ENCODE measurements around the gene ADAMTS10. TPM values are rescaled to one million over a fixed set of nuclear protein-coding genes. Genes with fewer than 3 reads are reported as not detected.
"Not testable (repeated sequence)": the region's sequence is repeated elsewhere in the genome, so short reads cannot be mapped to it uniquely, and the experiment has no call there.

Gene ADAMTS10
- total RNA-seq, 1 donor from 2014 or later: 5.0 TPM

DNA sequence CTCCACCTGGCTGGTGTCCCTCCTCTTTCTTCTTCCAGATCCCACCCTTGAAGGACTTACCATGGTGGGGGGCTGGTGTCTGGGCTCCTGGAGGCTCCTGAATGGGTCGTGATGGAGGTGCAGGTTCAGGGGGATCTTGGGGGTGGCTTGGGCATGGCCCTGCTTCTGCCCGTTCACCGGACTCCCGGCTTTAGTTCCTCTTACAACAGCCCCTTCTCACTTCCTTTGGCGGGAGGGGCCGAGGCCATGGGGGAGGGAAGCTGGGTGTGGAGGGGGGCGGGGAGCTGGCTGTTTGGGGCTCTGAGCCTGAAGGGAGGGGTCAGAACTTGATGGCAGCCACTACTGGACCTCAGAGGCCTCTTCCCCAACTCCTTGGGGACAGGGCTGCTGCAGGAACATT is 33.3 kb downstream of the ADAMTS10 start, which contains the start of gene MYO1F:
Gene MYO1F, minus strand, starts transcription at position 196 of the 400 bp plus-strand sequence. Its CDS starts 133 bp downstream, at position 63.
- Histone ChIP-seq H3K36me3 (ENCODE audit: control insufficient read depth, insufficient read depth, low read length) (no peaks in the 10 kb centered on the region), H3K27me3 (ENCODE audit: control insufficient read depth, insufficient read depth, low read length) (peaks cover 8% of the 10 kb centered on the region), H3K4me3 (ENCODE audit: low read depth, low read length) (no peak within 1 kb of the TSS)
- no peak for DNase-seq (ENCODE audit: low read depth)
- TF ChIP-seq, protein P1, sequence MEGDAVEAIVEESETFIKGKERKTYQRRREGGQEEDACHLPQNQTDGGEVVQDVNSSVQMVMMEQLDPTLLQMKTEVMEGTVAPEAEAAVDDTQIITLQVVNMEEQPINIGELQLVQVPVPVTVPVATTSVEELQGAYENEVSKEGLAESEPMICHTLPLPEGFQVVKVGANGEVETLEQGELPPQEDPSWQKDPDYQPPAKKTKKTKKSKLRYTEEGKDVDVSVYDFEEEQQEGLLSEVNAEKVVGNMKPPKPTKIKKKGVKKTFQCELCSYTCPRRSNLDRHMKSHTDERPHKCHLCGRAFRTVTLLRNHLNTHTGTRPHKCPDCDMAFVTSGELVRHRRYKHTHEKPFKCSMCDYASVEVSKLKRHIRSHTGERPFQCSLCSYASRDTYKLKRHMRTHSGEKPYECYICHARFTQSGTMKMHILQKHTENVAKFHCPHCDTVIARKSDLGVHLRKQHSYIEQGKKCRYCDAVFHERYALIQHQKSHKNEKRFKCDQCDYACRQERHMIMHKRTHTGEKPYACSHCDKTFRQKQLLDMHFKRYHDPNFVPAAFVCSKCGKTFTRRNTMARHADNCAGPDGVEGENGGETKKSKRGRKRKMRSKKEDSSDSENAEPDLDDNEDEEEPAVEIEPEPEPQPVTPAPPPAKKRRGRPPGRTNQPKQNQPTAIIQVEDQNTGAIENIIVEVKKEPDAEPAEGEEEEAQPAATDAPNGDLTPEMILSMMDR (IDR thresholded peaks at IDR 0.05; ENCODE audit: insufficient read depth, low read length, poor library complexity, severe bottlenecking): no peak

DNA sequence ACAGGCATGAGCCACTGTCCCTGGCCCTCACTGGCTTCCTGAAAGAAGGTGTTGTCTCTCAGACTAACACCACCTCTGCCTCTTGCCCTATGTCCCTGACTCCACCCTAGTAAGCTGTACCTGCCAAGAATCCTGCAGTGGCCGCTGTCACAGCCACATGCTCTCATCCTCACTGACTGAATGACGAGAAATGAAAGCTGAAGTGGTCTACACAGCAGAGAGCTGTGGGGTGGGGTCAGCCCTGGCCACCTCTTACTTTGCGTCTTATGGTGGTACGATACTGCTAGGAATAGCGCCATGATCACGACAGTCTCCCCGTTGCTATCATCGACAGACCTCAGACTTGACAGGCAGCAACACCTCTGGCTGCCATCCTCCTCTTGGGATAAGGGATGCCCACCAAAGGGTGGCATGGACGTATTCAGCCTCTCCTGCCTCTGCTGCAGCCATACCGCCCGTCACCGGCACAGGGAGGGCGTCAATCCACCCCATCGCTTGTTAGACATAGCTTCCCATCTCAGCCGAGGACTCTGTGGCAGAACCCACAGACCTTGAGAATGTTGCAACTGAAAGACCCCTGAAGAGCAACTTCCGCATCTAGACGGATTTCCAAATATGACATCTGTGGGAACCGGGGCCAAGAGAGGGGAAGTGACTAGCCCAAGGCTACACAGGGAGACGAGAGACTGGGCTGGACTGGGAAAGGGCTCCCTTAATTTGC is 34.1 kb downstream of the ADAMTS10 start:
- no peak for DNase-seq (ENCODE audit: low read depth)
- Histone ChIP-seq H3K36me3 (ENCODE audit: control insufficient read depth, insufficient read depth, low read length) (no peaks in the 10 kb centered on the region), H3K4me3 (ENCODE audit: low read depth, low read length) (no peak overlapping the region), H3K27me3 (ENCODE audit: control insufficient read depth, insufficient read depth, low read length) (peaks cover 8% of the 10 kb centered on the region)
- TF ChIP-seq, protein P1 (IDR thresholded peaks at IDR 0.05; ENCODE audit: insufficient read depth, low read length, poor library complexity, severe bottlenecking): no peak

DNA sequence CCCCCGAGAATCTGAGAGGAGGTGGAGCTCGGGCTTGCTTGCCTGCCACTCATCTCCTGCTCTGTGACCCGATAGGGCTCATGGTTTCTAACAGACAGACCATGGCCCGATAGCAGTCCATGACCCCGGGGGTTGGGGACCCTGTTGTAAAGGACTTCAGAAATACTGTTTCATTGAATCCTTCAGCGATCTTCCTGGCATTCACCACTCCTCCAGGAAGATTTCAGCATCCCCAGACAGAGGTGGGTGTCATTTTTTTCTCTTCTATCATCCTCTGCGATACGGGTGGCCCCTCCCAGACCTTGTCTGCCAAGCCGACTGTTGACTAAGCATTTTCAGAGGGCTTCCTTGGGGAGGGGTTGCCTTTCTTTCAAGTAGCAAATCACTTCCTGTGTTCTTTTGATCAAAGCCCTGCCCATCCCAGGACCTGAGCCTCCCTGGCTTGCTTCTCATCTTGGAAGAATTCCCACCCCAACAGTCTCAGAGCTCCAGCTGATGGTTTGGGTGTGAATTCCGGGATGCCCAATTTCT is 35.0 kb downstream of the ADAMTS10 start:
- TF ChIP-seq, protein P1 (IDR thresholded peaks at IDR 0.05; ENCODE audit: insufficient read depth, low read length, poor library complexity, severe bottlenecking): no peak
- no peak overlapping the region for H3K4me3 ChIP-seq (ENCODE audit: low read depth, low read length)
- no peaks in the 10 kb centered on the region for H3K36me3 ChIP-seq (ENCODE audit: control insufficient read depth, insufficient read depth, low read length)
- no peak for DNase-seq (ENCODE audit: low read depth)
- peaks cover 8% of the 10 kb centered on the region for H3K27me3 ChIP-seq (ENCODE audit: control insufficient read depth, insufficient read depth, low read length)

DNA sequence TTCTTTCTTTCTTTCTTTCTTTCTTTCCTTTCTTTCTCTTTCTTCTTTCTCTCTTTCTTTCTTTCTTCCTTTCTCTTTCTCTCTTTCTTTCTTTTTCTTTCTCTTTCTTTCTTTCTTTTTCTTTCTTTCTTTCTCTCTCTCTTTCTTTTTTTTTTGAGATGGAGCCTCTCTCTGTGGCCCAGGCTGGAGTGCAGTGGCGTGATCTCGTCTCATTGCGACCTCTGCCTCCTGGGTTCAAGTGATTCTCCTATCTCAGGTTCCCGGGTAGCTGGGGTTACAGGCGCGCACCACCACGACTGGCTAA is 35.9 kb downstream of the ADAMTS10 start:
- H3K36me3 ChIP-seq (ENCODE audit: control insufficient read depth, insufficient read depth, low read length); DNase-seq (ENCODE audit: low read depth); H3K4me3 ChIP-seq (ENCODE audit: low read depth, low read length); H3K27me3 ChIP-seq (ENCODE audit: control insufficient read depth, insufficient read depth, low read length): not testable (repeated sequence)

DNA sequence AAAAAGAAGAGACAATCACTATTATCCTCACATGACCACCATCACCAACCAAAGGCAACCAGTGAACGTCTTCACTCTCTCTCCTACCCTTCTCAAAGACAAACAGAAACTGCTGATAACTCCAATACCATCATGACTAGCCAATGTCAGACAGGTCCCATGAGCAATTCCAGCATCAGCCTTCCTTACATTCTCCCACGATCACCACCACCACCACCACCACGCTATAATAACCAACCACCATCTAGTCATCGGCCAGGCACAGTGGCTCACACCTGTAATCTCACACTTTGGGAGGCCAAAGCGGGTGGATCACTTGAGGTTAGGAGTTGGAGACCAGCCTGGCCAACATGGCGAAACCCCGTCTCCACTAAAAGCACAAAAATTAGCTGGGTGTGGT is 37.2 kb downstream of the ADAMTS10 start:
- no peak for DNase-seq (ENCODE audit: low read depth)
- H3K4me3 ChIP-seq (ENCODE audit: low read depth, low read length): no peak overlapping the region
- H3K27me3 ChIP-seq (ENCODE audit: control insufficient read depth, insufficient read depth, low read length): peaks cover 3% of the 10 kb centered on the region
- TF ChIP-seq, protein P1 (IDR thresholded peaks at IDR 0.05; ENCODE audit: insufficient read depth, low read length, poor library complexity, severe bottlenecking): no peak
- H3K36me3 ChIP-seq (ENCODE audit: control insufficient read depth, insufficient read depth, low read length): no peaks in the 10 kb centered on the region

DNA sequence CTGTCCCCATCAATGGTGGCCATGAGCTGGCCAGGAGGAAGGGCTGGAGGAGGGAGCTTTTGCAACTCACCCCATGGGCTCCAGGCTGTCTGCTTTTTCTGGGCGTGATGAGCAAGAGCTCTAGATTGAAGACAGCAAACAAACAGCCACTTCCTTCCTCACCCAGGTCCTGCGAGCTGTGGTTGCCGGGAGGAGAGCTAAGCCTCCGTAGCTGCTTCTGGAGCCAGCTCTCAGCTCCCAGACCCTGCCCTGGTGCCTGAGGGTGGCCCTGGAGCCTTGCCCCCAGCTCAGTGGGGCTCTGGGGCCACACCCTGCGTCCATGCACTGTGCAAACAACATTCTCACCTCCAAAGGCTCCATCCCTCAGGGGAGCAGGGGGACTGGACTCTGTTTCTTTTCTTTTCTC is 39.5 kb downstream of the ADAMTS10 start:
- no peaks in the 10 kb centered on the region for H3K36me3 ChIP-seq (ENCODE audit: control insufficient read depth, insufficient read depth, low read length)
- no peaks in the 10 kb centered on the region for H3K27me3 ChIP-seq (ENCODE audit: control insufficient read depth, insufficient read depth, low read length)
- no peak for DNase-seq (ENCODE audit: low read depth)
- no peak overlapping the region for H3K4me3 ChIP-seq (ENCODE audit: low read depth, low read length)
- TF ChIP-seq, protein P1 (IDR thresholded peaks at IDR 0.05; ENCODE audit: insufficient read depth, low read length, poor library complexity, severe bottlenecking): no peak

Measured in kidney epithelial cell (primary cell).